Smooth muscle cell (in vitro differentiated cells): Measurements from ENCODE around the gene KYNU. TPM values are rescaled to one million over a fixed set of nuclear protein-coding genes. Genes with fewer than 3 reads are reported as not detected.

Experiments used
- DNase-seq: peaks from one replicate; lab custom pipeline; 2025; ENCODE audit not compliant: unreplicated experiment; lab: John Stamatoyannopoulos, UW
- H2AFZ ChIP-seq: fragments of 200-600 bp; sonication (generic); 2 replicates; pipeline ENCODE4 v1.6.0; 2016; ENCODE audit warnings: antibody characterized with exemption, low read depth, mild to moderate bottlenecking
- H3F3A ChIP-seq: fragments of 200-600 bp; sonication (generic); 2 replicates; pipeline ENCODE4 v1.6.0; 2017; ENCODE audit warnings: antibody characterized with exemption, low read depth
- H3K27ac ChIP-seq: fragments of 200-600 bp; sonication (generic); 2 replicates; pipeline ENCODE4 v1.5.1; 2016; ENCODE audit warnings: low read depth, mild to moderate bottlenecking
- H3K27me3 ChIP-seq: fragments of 200-600 bp; sonication (generic); 2 replicates; pipeline ENCODE4 v1.6.1; 2016; ENCODE audit warnings: low read depth, mild to moderate bottlenecking
- H3K36me3 ChIP-seq: fragments of 200-600 bp; sonication (generic); 2 replicates; pipeline ENCODE4 v1.5.1; 2016; ENCODE audit warnings: low read depth
- H3K4me1 ChIP-seq: fragments of 200-600 bp; sonication (generic); 2 replicates; pipeline ENCODE4 v1.5.1; 2016; ENCODE audit warnings: low read depth
- H3K4me2 ChIP-seq: fragments of 200-600 bp; sonication (generic); 2 replicates; pipeline ENCODE4 v1.6.0; 2016; ENCODE audit warnings: mild to moderate bottlenecking
- H3K4me3 ChIP-seq: fragments of 200-600 bp; sonication (generic); 2 replicates; pipeline ENCODE4 v1.5.1; 2016; ENCODE audit warnings: mild to moderate bottlenecking
- H3K79me2 ChIP-seq: fragments of 200-600 bp; sonication (generic); 2 replicates; pipeline ENCODE4 v1.6.0; 2016; ENCODE audit warnings: low read depth, mild to moderate bottlenecking
- H3K9ac ChIP-seq: fragments of 200-600 bp; sonication (generic); 2 replicates; pipeline ENCODE4 v1.6.0; 2016; ENCODE audit warnings: low read depth
- H3K9me3 ChIP-seq: fragments of 200-600 bp; sonication (generic); replicated peaks from 2 replicates; pipeline ENCODE4 v1.5.1; 2016; ENCODE audit warnings: low read depth
- H4K20me1 ChIP-seq: fragments of 200-600 bp; sonication (generic); 2 replicates; pipeline ENCODE4 v1.6.0; 2016; ENCODE audit warnings: low read depth
- WGBS: methylation state at CpG from one replicate; pipeline ENCODE4 v1.1.7; 2016; ENCODE audit warnings: low lambda C conversion rate; 5-methylcytosine and 5-hydroxymethylcytosine counted together
- polyA plus RNA-seq: library from polyadenylated mRNA; unstranded; fragments of >200 nt; fragmentation: Nextera tagmentation; extraction: Ambion mirVana; gene quantifications from 2 replicates; pipeline ENCODE4 v1.2.1, GENCODE V29; 2016
- total RNA-seq: library from RNA; depleted of rRNA; stranded (reverse); fragments of >200 nt; gene quantifications from 2 replicates; pipeline ENCODE4 v1.2.3, GENCODE V29; 2014
- TF ChIP-seq, protein P1 (sequence below): fragments of 200-600 bp; sonication (generic); IDR thresholded peaks from 2 replicates; pipeline ENCODE4 v1.5.1; 2017; ENCODE audit warnings: borderline replicate concordance, mild to moderate bottlenecking, antibody characterized with exemption; ENCODE audit not compliant: insufficient read depth, poor library complexity, severe bottlenecking

KYNU gene
- total and polyA plus RNA-seq, 2 experiments from 2014 or later: 5.7 to 16.0 TPM

DNA sequence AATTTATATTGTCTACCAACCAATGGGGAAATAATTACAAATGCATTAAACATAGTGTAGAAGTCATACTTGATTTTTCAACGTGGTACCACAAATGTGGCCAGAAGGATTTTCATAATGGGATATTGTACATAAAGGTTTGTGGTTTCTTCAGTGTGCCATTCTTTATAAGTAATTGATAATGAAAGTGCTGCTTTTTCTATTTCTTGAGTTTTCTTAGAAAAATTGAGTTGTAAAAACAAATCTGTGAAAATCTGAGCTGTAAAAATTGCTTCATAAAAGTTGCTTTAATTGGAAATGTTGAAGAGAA, 103.6 kb downstream of the KYNU start:
- Histone ChIP-seq H3K9me3 (no peaks in the 10 kb centered on the region), H3F3A (no peaks in the 10 kb centered on the region), H3K79me2 (no peaks in the 10 kb centered on the region), H2AFZ (no peak overlapping the region), H3K36me3 (no peaks in the 10 kb centered on the region), H3K27ac (no peak overlapping the region), H3K9ac (no peak overlapping the region), H3K4me2 (no peak overlapping the region), H3K4me1 (no peaks in the 10 kb centered on the region), H4K20me1 (no peaks in the 10 kb centered on the region), H3K4me3 (no peak overlapping the region), H3K27me3 (no peaks in the 10 kb centered on the region)
- no peak for DNase-seq
- TF ChIP-seq, protein P1, sequence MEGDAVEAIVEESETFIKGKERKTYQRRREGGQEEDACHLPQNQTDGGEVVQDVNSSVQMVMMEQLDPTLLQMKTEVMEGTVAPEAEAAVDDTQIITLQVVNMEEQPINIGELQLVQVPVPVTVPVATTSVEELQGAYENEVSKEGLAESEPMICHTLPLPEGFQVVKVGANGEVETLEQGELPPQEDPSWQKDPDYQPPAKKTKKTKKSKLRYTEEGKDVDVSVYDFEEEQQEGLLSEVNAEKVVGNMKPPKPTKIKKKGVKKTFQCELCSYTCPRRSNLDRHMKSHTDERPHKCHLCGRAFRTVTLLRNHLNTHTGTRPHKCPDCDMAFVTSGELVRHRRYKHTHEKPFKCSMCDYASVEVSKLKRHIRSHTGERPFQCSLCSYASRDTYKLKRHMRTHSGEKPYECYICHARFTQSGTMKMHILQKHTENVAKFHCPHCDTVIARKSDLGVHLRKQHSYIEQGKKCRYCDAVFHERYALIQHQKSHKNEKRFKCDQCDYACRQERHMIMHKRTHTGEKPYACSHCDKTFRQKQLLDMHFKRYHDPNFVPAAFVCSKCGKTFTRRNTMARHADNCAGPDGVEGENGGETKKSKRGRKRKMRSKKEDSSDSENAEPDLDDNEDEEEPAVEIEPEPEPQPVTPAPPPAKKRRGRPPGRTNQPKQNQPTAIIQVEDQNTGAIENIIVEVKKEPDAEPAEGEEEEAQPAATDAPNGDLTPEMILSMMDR: no peak
- 2% methylated on average over 1 of the region's 1 CpG for whole genome bisulfite sequencing

GRCh38 chr2:142981756-142982155, 104.3 kb downstream of the KYNU start:
- Histone ChIP-seq H3F3A (no peaks in the 10 kb centered on the region), H3K4me3 (no peak overlapping the region), H3K4me2 (no peak overlapping the region), H3K79me2 (no peaks in the 10 kb centered on the region), H2AFZ (no peak overlapping the region), H3K9me3 (no peaks in the 10 kb centered on the region), H4K20me1 (no peaks in the 10 kb centered on the region), H3K9ac (no peak overlapping the region), H3K27ac (no peak overlapping the region), H3K4me1 (no peaks in the 10 kb centered on the region), H3K36me3 (no peaks in the 10 kb centered on the region), H3K27me3 (no peaks in the 10 kb centered on the region)
- DNase-seq: no peak
- WGBS: 89% methylated on average over 3 of the region's 3 CpGs
- TF ChIP-seq, protein P1: no peak

- TF ChIP-seq, protein P1: no peak
- no peaks in the 10 kb centered on the region for H3K36me3 ChIP-seq
- no peak overlapping the region for H3K9ac ChIP-seq
- 97% methylated on average over 1 of the region's 1 CpG for WGBS
- no peaks in the 10 kb centered on the region for H3F3A ChIP-seq
- H2AFZ ChIP-seq: no peak overlapping the region
- no peaks in the 10 kb centered on the region for H3K9me3 ChIP-seq
- H3K4me2 ChIP-seq: no peak overlapping the region
- no peaks in the 10 kb centered on the region for H3K79me2 ChIP-seq
- H4K20me1 ChIP-seq: no peaks in the 10 kb centered on the region
- H3K4me1 ChIP-seq: no peaks in the 10 kb centered on the region
- no peak overlapping the region for H3K27ac ChIP-seq
- H3K4me3 ChIP-seq: no peak overlapping the region
- no peak for DNase-seq
- no peaks in the 10 kb centered on the region for H3K27me3 ChIP-seq
Observed at GRCh38 chr2:142983174-142983573, 105.7 kb downstream of the KYNU start.

GRCh38 chr2:142984657-142985056, 107.2 kb downstream of the KYNU start:
- no peak for DNase-seq
- H3F3A ChIP-seq: no peaks in the 10 kb centered on the region
- no peak overlapping the region for H3K27ac ChIP-seq
- WGBS: 93% methylated on average over 2 of the region's 2 CpGs
- H2AFZ ChIP-seq: no peak overlapping the region
- no peaks in the 10 kb centered on the region for H4K20me1 ChIP-seq
- H3K9ac ChIP-seq: no peak overlapping the region
- no peaks in the 10 kb centered on the region for H3K36me3 ChIP-seq
- no peaks in the 10 kb centered on the region for H3K79me2 ChIP-seq
- H3K4me3 ChIP-seq: no peak overlapping the region
- no peaks in the 10 kb centered on the region for H3K4me1 ChIP-seq
- no peak overlapping the region for H3K4me2 ChIP-seq
- H3K27me3 ChIP-seq: no peaks in the 10 kb centered on the region
- TF ChIP-seq, protein P1: no peak
- H3K9me3 ChIP-seq: no peaks in the 10 kb centered on the region
